ENCODE measurements around the gene MXD3.

Gene MXD3

DNA sequence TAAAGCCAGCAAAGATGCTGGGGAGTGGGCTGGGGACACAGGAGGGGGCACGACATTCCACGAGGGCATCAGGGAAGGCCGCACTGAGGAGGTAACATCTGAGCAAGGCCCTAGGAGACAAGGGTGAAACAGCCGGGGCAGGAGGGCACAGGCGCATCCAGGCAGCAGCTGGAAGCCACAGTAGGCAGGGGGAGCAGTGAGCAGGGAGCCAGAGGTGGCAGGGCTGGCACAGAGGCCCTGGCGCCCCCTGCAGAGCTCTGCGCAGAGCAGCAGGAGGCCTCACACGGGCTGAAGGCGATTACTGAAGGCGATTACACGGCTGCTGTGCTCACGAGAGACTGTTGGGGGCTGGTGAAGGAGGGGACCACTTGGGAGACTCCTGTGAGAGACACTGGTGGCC lies 24.4 kb upstream of the MXD3 start:
- TF ChIP-seq EZH2 (optimal IDR thresholded peaks at IDR 0.05; ENCODE audit: low read depth, low read length): no peak
- TF ChIP-seq, protein P1, sequence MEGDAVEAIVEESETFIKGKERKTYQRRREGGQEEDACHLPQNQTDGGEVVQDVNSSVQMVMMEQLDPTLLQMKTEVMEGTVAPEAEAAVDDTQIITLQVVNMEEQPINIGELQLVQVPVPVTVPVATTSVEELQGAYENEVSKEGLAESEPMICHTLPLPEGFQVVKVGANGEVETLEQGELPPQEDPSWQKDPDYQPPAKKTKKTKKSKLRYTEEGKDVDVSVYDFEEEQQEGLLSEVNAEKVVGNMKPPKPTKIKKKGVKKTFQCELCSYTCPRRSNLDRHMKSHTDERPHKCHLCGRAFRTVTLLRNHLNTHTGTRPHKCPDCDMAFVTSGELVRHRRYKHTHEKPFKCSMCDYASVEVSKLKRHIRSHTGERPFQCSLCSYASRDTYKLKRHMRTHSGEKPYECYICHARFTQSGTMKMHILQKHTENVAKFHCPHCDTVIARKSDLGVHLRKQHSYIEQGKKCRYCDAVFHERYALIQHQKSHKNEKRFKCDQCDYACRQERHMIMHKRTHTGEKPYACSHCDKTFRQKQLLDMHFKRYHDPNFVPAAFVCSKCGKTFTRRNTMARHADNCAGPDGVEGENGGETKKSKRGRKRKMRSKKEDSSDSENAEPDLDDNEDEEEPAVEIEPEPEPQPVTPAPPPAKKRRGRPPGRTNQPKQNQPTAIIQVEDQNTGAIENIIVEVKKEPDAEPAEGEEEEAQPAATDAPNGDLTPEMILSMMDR (IDR thresholded peaks at IDR 0.05; ENCODE audit: low read length): peak; percentile 41
- Histone ChIP-seq H3K4me3 (ENCODE audit: low read length) (no peak overlapping the region), H3K9ac (ENCODE audit: low read length) (no peak overlapping the region), H2AFZ (ENCODE audit: low read length) (no peak overlapping the region), H3K4me1 (ENCODE audit: low read length) (no peaks in the 10 kb centered on the region), H3K27me3 (replicated peaks; ENCODE audit: insufficient read depth, low read length) (no peaks in the 10 kb centered on the region), H3K36me3 (replicated peaks; ENCODE audit: insufficient read depth, low read length) (peaks cover 9% of the 10 kb centered on the region; the same call in 1 of the 2 replicates), H3F3A (ENCODE audit: insufficient read depth, low read length) (no peaks in the 10 kb centered on the region), H4K20me1 (ENCODE audit: insufficient read depth, low read length) (0 out of 2 replicates have a peak, but pooled peaks cover 3% of the 10 kb centered on the region), H3K27ac (ENCODE audit: low read length) (no peak overlapping the region), H3K9me2 (replicated peaks; ENCODE audit: insufficient read depth, low read length) (no peaks in the 10 kb centered on the region), H3K79me2 (ENCODE audit: low read length) (peaks cover 36% of the 10 kb centered on the region), H3K9me3 (replicated peaks; ENCODE audit: insufficient read depth, low read length) (no peaks in the 10 kb centered on the region), H3K4me2 (ENCODE audit: low read depth, low read length) (no peak overlapping the region)
- DNase-seq: no peak

- no peak for DNase-seq
- Histone ChIP-seq H4K20me1 (ENCODE audit: insufficient read depth, low read length) (0 out of 2 replicates have a peak, but pooled peaks cover 3% of the 10 kb centered on the region), H3K36me3 (replicated peaks; ENCODE audit: insufficient read depth, low read length) (peaks cover 9% of the 10 kb centered on the region; the same call in 1 of the 2 replicates), H3K4me3 (ENCODE audit: low read length) (no peak overlapping the region), H2AFZ (ENCODE audit: low read length) (no peak overlapping the region), H3K9me3 (replicated peaks; ENCODE audit: insufficient read depth, low read length) (no peaks in the 10 kb centered on the region), H3K4me1 (ENCODE audit: low read length) (no peaks in the 10 kb centered on the region), H3K4me2 (ENCODE audit: low read depth, low read length) (no peak overlapping the region), H3F3A (ENCODE audit: insufficient read depth, low read length) (no peaks in the 10 kb centered on the region), H3K27ac (ENCODE audit: low read length) (no peak overlapping the region), H3K79me2 (ENCODE audit: low read length) (peaks cover 36% of the 10 kb centered on the region), H3K9me2 (replicated peaks; ENCODE audit: insufficient read depth, low read length) (no peaks in the 10 kb centered on the region), H3K27me3 (replicated peaks; ENCODE audit: insufficient read depth, low read length) (no peaks in the 10 kb centered on the region), H3K9ac (ENCODE audit: low read length) (no peak overlapping the region)
- TF ChIP-seq, protein P1 (IDR thresholded peaks at IDR 0.05; ENCODE audit: low read length): no peak
- TF ChIP-seq EZH2phosphoT487 (IDR thresholded peaks at IDR 0.05; ENCODE audit: low read length): no peak
- TF ChIP-seq EZH2 (optimal IDR thresholded peaks at IDR 0.05; ENCODE audit: low read depth, low read length): no peak
Observed at GRCh38 chr5:177335701-177336065, 24.0 kb upstream of the MXD3 start.

DNA sequence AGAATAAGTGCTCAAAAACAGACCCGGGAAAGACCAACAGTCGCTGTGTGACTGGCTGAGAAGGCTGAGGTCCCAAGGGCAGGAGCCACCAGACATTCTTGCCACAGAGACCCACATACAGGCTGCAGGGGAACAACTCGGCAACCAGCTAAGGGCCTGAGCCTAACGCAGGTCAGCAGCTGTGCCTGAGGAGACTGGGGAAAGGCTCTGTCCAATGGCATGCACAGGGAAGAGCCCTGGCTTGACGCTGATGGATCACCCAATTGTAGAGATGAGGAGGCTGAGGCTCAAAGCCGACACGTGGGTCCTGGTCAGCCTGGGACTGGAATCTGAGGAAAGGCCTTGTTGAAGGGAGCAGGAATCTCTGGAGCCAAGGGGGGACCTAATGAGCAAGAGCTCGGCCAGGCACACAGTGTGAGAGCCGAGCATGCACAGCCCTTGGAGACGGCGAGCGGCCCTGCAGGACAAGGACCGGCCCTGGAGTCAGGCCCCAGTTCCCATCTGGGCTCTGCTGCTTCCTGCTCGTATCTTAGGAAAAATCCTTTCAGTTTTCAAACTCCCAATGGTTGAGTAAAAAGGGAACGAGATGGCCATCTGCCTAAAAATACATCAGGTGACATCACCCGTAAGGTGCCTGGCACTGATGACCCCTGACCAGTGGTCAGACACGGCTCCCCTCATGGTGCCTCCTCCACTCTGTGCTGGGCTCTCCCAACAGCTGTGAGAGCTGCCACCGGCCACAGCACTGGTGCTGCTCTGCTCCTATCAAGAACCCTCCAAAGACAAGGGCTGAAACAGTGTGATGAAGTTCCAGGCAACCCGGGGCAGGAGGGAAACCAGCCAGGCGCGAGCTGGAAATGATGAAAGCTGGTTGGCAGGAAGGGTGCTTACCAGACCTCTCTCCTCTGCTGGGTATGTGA lies 23.3 kb upstream of the MXD3 start:
- Histone ChIP-seq H3K4me1 (ENCODE audit: low read length) (no peaks in the 10 kb centered on the region), H3K4me2 (ENCODE audit: low read depth, low read length) (no peak overlapping the region), H2AFZ (ENCODE audit: low read length) (no peak overlapping the region), H3K27me3 (replicated peaks; ENCODE audit: insufficient read depth, low read length) (no peaks in the 10 kb centered on the region), H3K9me2 (replicated peaks; ENCODE audit: insufficient read depth, low read length) (no peaks in the 10 kb centered on the region), H3K9ac (ENCODE audit: low read length) (no peak overlapping the region), H3K27ac (ENCODE audit: low read length) (no peak overlapping the region), H3K36me3 (replicated peaks; ENCODE audit: insufficient read depth, low read length) (peaks cover 9% of the 10 kb centered on the region; the same call in 1 of the 2 replicates), H4K20me1 (ENCODE audit: insufficient read depth, low read length) (0 out of 2 replicates have a peak, but pooled peaks cover 3% of the 10 kb centered on the region), H3K4me3 (ENCODE audit: low read length) (no peak overlapping the region), H3K79me2 (ENCODE audit: low read length) (peaks cover 32% of the 10 kb centered on the region), H3K9me3 (replicated peaks; ENCODE audit: insufficient read depth, low read length) (no peaks in the 10 kb centered on the region), H3F3A (ENCODE audit: insufficient read depth, low read length) (no peaks in the 10 kb centered on the region)
- no peak for DNase-seq
- TF ChIP-seq EZH2phosphoT487 (IDR thresholded peaks at IDR 0.05; ENCODE audit: low read length) (no peak), EZH2 (optimal IDR thresholded peaks at IDR 0.05; ENCODE audit: low read depth, low read length) (no peak)
- TF ChIP-seq, protein P1 (IDR thresholded peaks at IDR 0.05; ENCODE audit: low read length): no peak

Measured in MM.1S (cell line).